Measurements from ENCODE around the gene HBP1. TPM values are rescaled to one million over a fixed set of nuclear protein-coding genes. Genes with fewer than 3 reads are reported as not detected.

HBP1 gene
- total RNA-seq, 4 donors from 2014 or later = 144 to 232 (median 192) TPM

DNA sequence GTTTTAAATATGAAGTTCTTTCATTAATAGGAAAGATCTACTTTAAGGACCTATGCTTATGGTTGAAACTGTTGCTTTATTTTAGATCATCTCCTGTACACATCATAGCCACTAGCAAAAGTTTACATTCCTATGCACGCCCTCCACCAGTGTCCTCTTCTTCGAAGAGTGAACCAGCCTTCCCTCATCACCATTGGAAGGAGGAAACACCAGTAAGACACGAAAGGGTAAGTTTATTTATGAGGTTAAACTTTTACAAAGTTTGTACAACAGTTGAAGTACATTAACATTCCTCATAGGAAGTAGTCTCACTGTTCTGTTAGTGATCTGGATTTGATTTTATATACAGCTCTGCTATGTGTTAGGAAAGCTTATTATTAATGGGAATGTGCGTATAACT is 16.9 kb downstream of the HBP1 start:
- WGBS, 2 donors = 83 to 86% methylated on average over 4 of the region's 4 CpGs
- H3K4me3 ChIP-seq (ENCODE audit: low read depth, poor library complexity, severe bottlenecking) = no peak overlapping the region
- DNase-seq (ENCODE audit: low spot score in 2 of 2) = no peak
- TF ChIP-seq, protein P1, sequence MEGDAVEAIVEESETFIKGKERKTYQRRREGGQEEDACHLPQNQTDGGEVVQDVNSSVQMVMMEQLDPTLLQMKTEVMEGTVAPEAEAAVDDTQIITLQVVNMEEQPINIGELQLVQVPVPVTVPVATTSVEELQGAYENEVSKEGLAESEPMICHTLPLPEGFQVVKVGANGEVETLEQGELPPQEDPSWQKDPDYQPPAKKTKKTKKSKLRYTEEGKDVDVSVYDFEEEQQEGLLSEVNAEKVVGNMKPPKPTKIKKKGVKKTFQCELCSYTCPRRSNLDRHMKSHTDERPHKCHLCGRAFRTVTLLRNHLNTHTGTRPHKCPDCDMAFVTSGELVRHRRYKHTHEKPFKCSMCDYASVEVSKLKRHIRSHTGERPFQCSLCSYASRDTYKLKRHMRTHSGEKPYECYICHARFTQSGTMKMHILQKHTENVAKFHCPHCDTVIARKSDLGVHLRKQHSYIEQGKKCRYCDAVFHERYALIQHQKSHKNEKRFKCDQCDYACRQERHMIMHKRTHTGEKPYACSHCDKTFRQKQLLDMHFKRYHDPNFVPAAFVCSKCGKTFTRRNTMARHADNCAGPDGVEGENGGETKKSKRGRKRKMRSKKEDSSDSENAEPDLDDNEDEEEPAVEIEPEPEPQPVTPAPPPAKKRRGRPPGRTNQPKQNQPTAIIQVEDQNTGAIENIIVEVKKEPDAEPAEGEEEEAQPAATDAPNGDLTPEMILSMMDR (IDR thresholded peaks at IDR 0.05) = no peak
- intact Hi-C loops (cut with DNase I; ENCODE audit: low total_unique reads) = no loop called here

- intact Hi-C loops (cut with DNase I; ENCODE audit: low total_unique reads) = no loop called here
- TF ChIP-seq, protein P1 (IDR thresholded peaks at IDR 0.05) = no peak
- TF ChIP-seq POLR2A (IDR thresholded peaks at IDR 0.05) = no peak
- WGBS, 2 donors = 93 to 96% methylated on average over 4 of the region's 4 CpGs
- DNase-seq (ENCODE audit: low spot score in 2 of 2) = no peak
- no peak overlapping the region for H3K4me3 ChIP-seq (ENCODE audit: low read depth, poor library complexity, severe bottlenecking)
These were observed 17.4 kb downstream of the HBP1 start for GRCh38 chr7:107186240-107186639.

- no peak overlapping the region for H3K4me3 ChIP-seq (ENCODE audit: low read depth, poor library complexity, severe bottlenecking)
- intact Hi-C loops (cut with DNase I; ENCODE audit: low total_unique reads) = no loop called here
- TF ChIP-seq, protein P1 (IDR thresholded peaks at IDR 0.05) = no peak
- no peak for TF ChIP-seq POLR2A (IDR thresholded peaks at IDR 0.05)
- 91 to 93% methylated on average over 2 of the region's 2 CpGs for WGBS, 2 donors
- no peak for DNase-seq (ENCODE audit: low spot score in 2 of 2)
These were observed 19.0 kb downstream of the HBP1 start for GRCh38 chr7:107187774-107188173.

DNA sequence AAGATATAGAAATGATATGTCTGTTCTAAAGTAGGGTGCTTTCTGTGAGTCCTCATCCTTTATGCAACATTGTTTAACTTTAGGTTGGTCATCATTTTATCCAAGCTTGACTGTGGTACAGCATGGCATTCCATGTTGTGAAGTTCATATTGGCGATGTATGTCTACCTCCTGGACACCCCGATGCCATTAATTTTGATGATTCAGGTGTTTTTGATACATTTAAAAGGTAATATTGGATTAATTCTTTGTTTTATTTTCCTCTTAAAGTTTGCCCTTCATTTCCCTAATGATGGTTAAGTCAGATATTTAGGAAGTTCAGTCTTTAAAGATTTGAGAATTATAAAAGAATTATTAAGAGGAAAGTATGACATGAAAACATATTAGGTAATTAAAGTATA is 21.3 kb downstream of the HBP1 start:
- 98 to 99% methylated on average over 2 of the region's 2 CpGs for WGBS, 2 donors
- DNase-seq (ENCODE audit: low spot score in 2 of 2) = no peak
- intact Hi-C loops (cut with DNase I; ENCODE audit: low total_unique reads) = no loop called here
- no peak overlapping the region for H3K4me3 ChIP-seq (ENCODE audit: low read depth, poor library complexity, severe bottlenecking)
- TF ChIP-seq POLR2A (IDR thresholded peaks at IDR 0.05) = no peak

- TF ChIP-seq POLR2A (IDR thresholded peaks at IDR 0.05) = no peak
- TF ChIP-seq, protein P1 (IDR thresholded peaks at IDR 0.05) = no peak
- 77 to 81% methylated on average over 1 of the region's 1 CpG for WGBS, 2 donors
- no peak overlapping the region for H3K4me3 ChIP-seq (ENCODE audit: low read depth, poor library complexity, severe bottlenecking)
- intact Hi-C loops (cut with DNase I; ENCODE audit: low total_unique reads) = no loop called here
- no peak for DNase-seq (ENCODE audit: low spot score in 2 of 2)
These were observed 25.2 kb downstream of the HBP1 start for GRCh38 chr7:107194052-107194451.

DNA sequence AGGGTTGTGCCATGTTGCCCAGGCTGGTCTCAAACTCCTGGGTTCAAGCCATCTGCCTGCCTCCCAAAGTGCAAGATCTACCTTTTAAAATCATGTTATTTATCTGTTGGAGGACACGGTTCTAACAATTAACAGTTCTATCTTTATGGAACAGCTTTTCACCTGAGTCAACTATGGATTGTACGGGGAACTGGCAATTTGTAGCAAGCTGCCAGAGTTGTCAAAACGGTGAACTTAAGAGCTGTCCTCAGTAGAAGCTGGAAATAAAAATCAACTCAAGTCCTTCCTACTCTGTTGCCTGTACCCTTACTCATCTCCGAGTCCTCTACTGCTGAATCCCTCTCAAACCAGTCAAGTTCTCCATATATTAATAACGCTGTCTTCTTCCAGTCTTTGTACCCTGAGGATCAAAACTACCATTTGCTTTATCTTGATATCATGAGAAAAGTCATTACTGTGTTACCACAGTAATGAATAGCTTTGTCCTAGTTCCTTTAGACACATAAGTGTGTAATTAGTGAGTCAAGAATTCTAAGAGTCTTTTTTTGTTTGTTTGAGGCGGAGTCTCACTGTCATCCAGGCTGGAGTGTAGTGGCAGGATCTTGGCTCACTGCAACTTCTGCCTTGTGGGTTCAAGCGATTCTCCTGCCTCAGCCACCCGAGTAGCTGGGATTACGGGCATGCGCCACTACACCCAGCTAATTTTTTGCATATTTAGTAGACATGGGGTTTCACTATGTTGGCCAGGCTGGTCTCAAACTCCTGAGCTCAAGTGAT is 28.2 kb downstream of the HBP1 start:
- intact Hi-C loops (cut with DNase I; ENCODE audit: low total_unique reads) = no loop called here
- WGBS, 2 donors = 86 to 90% methylated on average over 10 of the region's 10 CpGs
- H3K4me3 ChIP-seq (ENCODE audit: low read depth, poor library complexity, severe bottlenecking) = no peak overlapping the region
- DNase-seq (ENCODE audit: low spot score in 2 of 2) = no peak
- TF ChIP-seq POLR2A (IDR thresholded peaks at IDR 0.05) = no peak
- TF ChIP-seq, protein P1 (IDR thresholded peaks at IDR 0.05) = no peak

Data from lower leg skin (tissue), 4 donors.